Stomach smooth muscle (tissue), 2 donors: ENCODE data around the gene CDRT15.
"Not testable (repeated sequence)": the region's sequence is repeated elsewhere in the genome, so short reads cannot be mapped to it uniquely, and the experiment has no call there.

Experiments
- H3K27ac ChIP-seq: one replicate; pipeline ENCODE4 v1.7.0; 2013; ENCODE audit warnings: mild to moderate bottlenecking, low read length, inconsistent platforms
- H3K27me3 ChIP-seq, 2 donors: one replicate each; pipeline ENCODE4 v1.7.0; 2013; ENCODE audit warnings: low read length in 2 of 2; ENCODE audit not compliant: insufficient read depth in 2 of 2, control insufficient read depth in 1 of 2
- H3K36me3 ChIP-seq, 2 donors: one replicate each; pipeline ENCODE4 v1.7.0; 2013; ENCODE audit warnings: low read length in 2 of 2; ENCODE audit not compliant: control insufficient read depth in 2 of 2, insufficient read depth in 2 of 2
- H3K4me1 ChIP-seq: one replicate; pipeline ENCODE4 v1.7.0; 2013; ENCODE audit warnings: low read length; ENCODE audit not compliant: control insufficient read depth, insufficient read depth
- H3K4me3 ChIP-seq, 2 donors: one replicate each; pipeline ENCODE4 v1.7.0; 2013; ENCODE audit warnings: low read length in 2 of 2
- H3K9ac ChIP-seq, 2 donors: one replicate each; pipeline ENCODE4 v1.7.0; 2013; ENCODE audit warnings: low read length in 2 of 2, mild to moderate bottlenecking in 1 of 2
- H3K9me3 ChIP-seq, 2 donors: one replicate each; pipeline ENCODE4 v1.7.0; 2013; ENCODE audit warnings: low read length in 2 of 2; ENCODE audit not compliant: control insufficient read depth in 2 of 2
- donor health status: healthy.
- donor health status: Pancreatic carcinoma.

The CDRT15 gene

DNA sequence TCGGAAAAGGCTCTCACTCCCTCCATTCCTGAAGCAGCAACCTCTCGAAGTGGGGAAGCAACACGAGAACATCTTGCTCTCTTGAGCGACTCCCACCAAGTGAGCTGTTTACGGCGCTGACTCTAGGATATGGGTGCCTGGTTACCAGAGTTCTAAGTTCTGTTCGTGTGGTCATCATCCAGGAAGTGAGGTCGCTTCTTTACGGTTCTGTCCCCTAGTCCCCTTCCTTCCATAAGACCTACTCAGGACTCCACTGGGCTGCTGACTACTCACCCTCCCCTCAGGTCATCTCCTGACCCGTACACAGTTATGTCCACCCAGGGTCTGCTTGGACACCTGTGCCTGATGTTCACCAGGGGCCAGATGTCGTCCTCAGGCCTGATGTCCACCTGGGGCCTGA, at the start of gene CDRT15:
Gene CDRT15 (minus strand): TSS at position 101 of the 400 bp plus-strand sequence. CDS start 29 bp downstream, at position 72.
- not testable (repeated sequence) for H3K36me3 ChIP-seq, H3K4me1 ChIP-seq, H3K9me3 ChIP-seq, H3K9ac ChIP-seq, H3K27me3 ChIP-seq, H3K27ac ChIP-seq, H3K4me3 ChIP-seq

DNA sequence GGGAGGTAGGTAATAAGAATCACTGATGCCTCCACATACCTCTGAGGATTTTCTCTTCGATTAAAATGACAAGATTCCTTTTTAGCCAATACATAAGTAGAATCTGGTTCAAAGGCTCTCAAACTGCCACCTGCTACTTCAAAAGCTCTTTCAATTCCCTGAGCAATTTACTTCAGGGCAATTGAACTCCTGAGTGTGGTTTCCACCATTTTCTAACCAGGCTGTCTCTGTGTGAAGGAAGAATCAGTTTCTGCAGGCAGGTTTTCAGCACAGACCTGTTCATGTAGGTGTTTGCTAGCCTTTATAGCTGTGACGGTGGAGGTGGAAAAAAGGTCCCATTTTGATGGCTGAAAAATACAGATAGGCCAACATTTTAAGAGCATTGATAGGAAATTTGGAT, 46.1 kb upstream of the CDRT15 start:
- Histone ChIP-seq H3K4me3 (no peak overlapping the region), H3K9ac (no peak overlapping the region), H3K9me3 (no peaks in the 10 kb centered on the region), H3K4me1 (no peaks in the 10 kb centered on the region), H3K27ac (no peak overlapping the region), H3K36me3 (no peaks in the 10 kb centered on the region), H3K27me3 (no peaks in the 10 kb centered on the region)

DNA sequence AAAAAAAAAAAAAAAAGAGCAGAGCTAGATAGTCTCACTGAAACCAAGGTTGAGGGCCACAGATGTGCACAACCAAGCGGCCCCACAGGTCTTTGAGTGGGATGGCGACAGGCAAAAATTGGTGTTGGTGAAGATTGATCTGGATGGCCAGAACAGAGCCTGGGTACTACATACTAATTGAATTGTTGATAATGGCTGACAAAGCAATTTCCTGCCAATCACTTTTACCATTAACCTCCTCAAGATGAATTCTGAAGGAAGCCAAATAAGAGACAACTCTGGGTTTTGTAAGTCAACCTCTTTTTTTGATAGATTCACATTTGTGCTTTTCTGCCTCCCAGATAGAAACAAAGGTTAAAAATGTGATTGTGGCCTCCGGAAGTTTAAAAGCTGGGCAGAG, 44.9 kb upstream of the CDRT15 start:
- no peak overlapping the region for H3K27ac ChIP-seq
- H3K27me3 ChIP-seq, result no peaks in the 10 kb centered on the region
- H3K4me3 ChIP-seq, result no peak overlapping the region
- H3K36me3 ChIP-seq, result no peaks in the 10 kb centered on the region
- H3K9ac ChIP-seq, result no peak overlapping the region
- no peaks in the 10 kb centered on the region for H3K4me1 ChIP-seq
- no peaks in the 10 kb centered on the region for H3K9me3 ChIP-seq

GRCh38 chr17:14276535-14277250, 40.0 kb upstream of the CDRT15 start:
- no peaks in the 10 kb centered on the region for H3K4me1 ChIP-seq
- no peaks in the 10 kb centered on the region for H3K36me3 ChIP-seq
- no peak overlapping the region for H3K27ac ChIP-seq
- H3K9ac ChIP-seq, result no peak overlapping the region
- H3K4me3 ChIP-seq, result no peak overlapping the region
- no peaks in the 10 kb centered on the region for H3K9me3 ChIP-seq
- H3K27me3 ChIP-seq, result no peaks in the 10 kb centered on the region

GRCh38 chr17:14270508-14270907, 33.8 kb upstream of the CDRT15 start:
- Histone ChIP-seq H3K4me3 (no peak overlapping the region), H3K27me3 (no peaks in the 10 kb centered on the region), H3K9me3 (no peaks in the 10 kb centered on the region), H3K36me3 (no peaks in the 10 kb centered on the region), H3K27ac (no peak overlapping the region), H3K4me1 (no peaks in the 10 kb centered on the region), H3K9ac (no peak overlapping the region)

DNA sequence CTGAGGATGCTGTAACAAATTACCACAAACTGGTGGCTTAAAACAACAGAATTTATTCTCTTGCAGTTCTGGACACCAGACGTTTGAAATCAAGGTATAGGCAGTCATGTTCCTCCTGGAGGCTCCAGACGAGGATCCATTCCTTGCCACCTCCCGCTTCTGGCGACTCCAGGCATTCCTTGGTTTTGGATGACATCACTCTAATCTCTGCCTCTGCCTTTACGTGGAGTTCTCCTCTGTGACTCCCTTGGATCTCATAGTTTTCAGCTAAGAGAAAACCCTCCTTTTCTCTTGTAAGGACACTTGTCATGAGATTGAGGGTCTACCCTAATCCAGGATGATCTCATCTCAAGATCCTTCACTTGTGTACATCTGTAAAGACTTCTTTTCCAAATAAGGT, 32.8 kb upstream of the CDRT15 start:
- no peaks in the 10 kb centered on the region for H3K27me3 ChIP-seq
- no peaks in the 10 kb centered on the region for H3K36me3 ChIP-seq
- H3K4me3 ChIP-seq, result no peak overlapping the region
- no peak overlapping the region for H3K27ac ChIP-seq
- H3K9me3 ChIP-seq, result no peaks in the 10 kb centered on the region
- no peak overlapping the region for H3K9ac ChIP-seq
- H3K4me1 ChIP-seq, result no peaks in the 10 kb centered on the region

GRCh38 chr17:14268264-14268663, 31.6 kb upstream of the CDRT15 start:
- H3K4me3 ChIP-seq, result no peak overlapping the region
- H3K27ac ChIP-seq, result no peak overlapping the region
- H3K27me3 ChIP-seq, result no peaks in the 10 kb centered on the region
- no peak overlapping the region for H3K9ac ChIP-seq
- no peaks in the 10 kb centered on the region for H3K36me3 ChIP-seq
- H3K9me3 ChIP-seq, result no peaks in the 10 kb centered on the region
- H3K4me1 ChIP-seq, result no peaks in the 10 kb centered on the region

- Histone ChIP-seq H3K27me3 (no peaks in the 10 kb centered on the region), H3K36me3 (no peaks in the 10 kb centered on the region), H3K9me3 (no peaks in the 10 kb centered on the region), H3K9ac (no peak overlapping the region), H3K27ac (no peak overlapping the region), H3K4me1 (no peaks in the 10 kb centered on the region), H3K4me3 (no peak overlapping the region)
Observed at GRCh38 chr17:14261406-14261805, 24.7 kb upstream of the CDRT15 start.

DNA sequence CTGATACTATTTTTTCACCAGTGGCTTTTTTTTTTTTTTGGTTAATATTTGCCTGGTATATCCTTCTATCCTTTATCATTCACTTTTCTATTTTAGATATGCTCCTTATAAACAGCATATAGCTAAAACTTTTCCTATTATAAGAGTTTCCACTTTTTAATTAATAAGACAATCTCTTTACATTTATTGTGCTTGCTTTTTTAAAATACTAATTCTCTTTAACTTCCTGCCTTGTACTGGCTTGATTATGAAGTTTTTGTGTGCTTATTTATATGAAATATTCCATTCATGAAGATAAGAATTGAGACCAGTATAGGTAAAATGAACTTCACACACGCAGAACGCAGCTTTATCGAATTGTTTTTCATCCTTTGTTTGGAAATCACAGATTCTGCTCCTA, 9.0 kb upstream of the CDRT15 start:
- no peaks in the 10 kb centered on the region for H3K27me3 ChIP-seq
- H3K36me3 ChIP-seq, result no peaks in the 10 kb centered on the region
- no peaks in the 10 kb centered on the region for H3K9me3 ChIP-seq
- no peak overlapping the region for H3K9ac ChIP-seq
- H3K4me3 ChIP-seq, result no peak overlapping the region
- H3K4me1 ChIP-seq, result no peaks in the 10 kb centered on the region
- H3K27ac ChIP-seq, result no peak overlapping the region

DNA sequence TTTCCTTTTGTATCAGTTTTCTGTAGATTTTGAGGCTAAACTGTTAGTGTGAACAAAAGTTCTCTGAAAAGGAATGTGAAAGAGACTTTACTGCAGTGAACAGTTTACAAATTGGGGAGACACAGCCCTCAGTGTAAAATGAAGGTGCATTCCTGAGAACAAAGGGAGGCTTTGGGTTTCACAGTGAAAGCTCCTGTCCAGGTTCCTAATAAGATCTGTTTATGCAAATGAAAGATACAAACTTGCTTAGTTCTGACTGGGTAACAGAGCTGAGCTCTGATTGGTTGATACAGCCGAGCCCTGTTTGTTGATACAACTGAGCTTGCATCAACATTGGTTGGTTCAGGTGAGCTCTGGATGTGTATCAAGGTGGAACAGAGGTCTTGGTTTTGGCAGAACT, 8.3 kb upstream of the CDRT15 start:
- H3K4me1 ChIP-seq, result no peaks in the 10 kb centered on the region
- no peak overlapping the region for H3K27ac ChIP-seq
- H3K4me3 ChIP-seq, result no peak overlapping the region
- H3K9me3 ChIP-seq, result no peaks in the 10 kb centered on the region
- no peaks in the 10 kb centered on the region for H3K27me3 ChIP-seq
- no peaks in the 10 kb centered on the region for H3K36me3 ChIP-seq
- no peak overlapping the region for H3K9ac ChIP-seq

DNA sequence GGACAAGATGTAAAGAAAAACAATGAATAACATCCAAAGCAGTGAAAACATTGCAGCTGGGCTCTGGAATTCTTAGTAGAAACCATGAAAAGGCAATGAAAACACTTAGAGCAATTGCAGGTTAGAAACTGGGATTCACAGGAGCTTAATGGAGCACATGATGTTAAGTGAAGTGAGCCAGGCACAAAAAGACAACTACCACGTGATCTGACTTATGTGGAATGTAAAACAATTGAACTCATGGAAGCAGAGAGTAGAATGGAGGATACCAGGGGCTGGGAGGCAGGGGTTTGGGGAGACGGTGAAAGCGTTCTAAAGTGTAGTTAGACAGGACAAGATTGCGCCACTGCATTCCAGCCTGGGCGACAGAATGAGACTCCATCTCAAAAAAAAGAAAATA, 2.6 kb upstream of the CDRT15 start:
- H3K9me3 ChIP-seq, H3K4me3 ChIP-seq, H3K9ac ChIP-seq, H3K27ac ChIP-seq, H3K36me3 ChIP-seq, H3K27me3 ChIP-seq, H3K4me1 ChIP-seq: not testable (repeated sequence)
